HepG2 (cell line): ENCODE measurements around the gene VPS52. TPM values are rescaled to one million over a fixed set of nuclear protein-coding genes. Genes with fewer than 3 reads are reported as not detected.

Source experiments
- MTF2 ChIP-seq: sonication (generic); formaldehyde crosslinking; IDR thresholded peaks from 2 replicates; pipeline ENCODE4 v1.5.0; 2020; ENCODE audit warnings: missing genetic modification reagents, borderline replicate concordance
- POLR2AphosphoS5 ChIP-seq: IDR thresholded peaks from 2 replicates; pipeline ENCODE4 v1.6.1; 2012; ENCODE audit warnings: low read depth, low read length
- TBX3 ChIP-seq: fragments of 450-650 bp; IDR thresholded peaks from 2 replicates; pipeline ENCODE4 v1.6.1; 2017; ENCODE audit warnings: antibody characterized with exemption, mild to moderate bottlenecking, inconsistent platforms, borderline replicate concordance
- ZNF160 ChIP-seq: sonication (generic); formaldehyde crosslinking; IDR thresholded peaks from 2 replicates; pipeline ENCODE4 v1.8.0; 2022; ENCODE audit warnings: mild to moderate bottlenecking, inconsistent platforms, missing genetic modification reagents
- polyA plus RNA-seq, 8 experiments: library from polyadenylated mRNA; depleted of rRNA in 3 of 8; stranded (reverse) in 7 of 8; unstranded in 1 of 8; fragments of >200 nt; fragmentation: Illumina TruSeq in 4 of 8; extraction: Trizol in 4 of 8; gene quantifications; 2 replicates each; pipeline versions ENCODE4 v1.2.1 to v1.2.3, GENCODE V29; 2011 to 2016; ENCODE audit warnings: low read depth in 4 of 8, missing spikeins in 1 of 8, mixed read lengths in 1 of 8; ENCODE audit not compliant: insufficient read depth in 1 of 8
- total RNA-seq, 5 experiments: library from RNA; depleted of rRNA; stranded (reverse); fragments of >200 nt; fragmentation: Illumina TruSeq; extraction: Trizol; gene quantifications; 2 replicates each; pipeline ENCODE4 v1.2.3, GENCODE V29; 2016; ENCODE audit warnings: low read depth in 1 of 5
- TF ChIP-seq, protein P1 (sequence below): sonication (generic); formaldehyde crosslinking; IDR thresholded peaks from 2 replicates; pipeline ENCODE4 v1.4.0; 2020; ENCODE audit warnings: missing genetic modification reagents, mild to moderate bottlenecking, borderline replicate concordance
- TF ChIP-seq, protein P2 (sequence below): sonication (generic); formaldehyde crosslinking; IDR thresholded peaks from 2 replicates; pipeline ENCODE4 v1.5.0; 2020; ENCODE audit warnings: mild to moderate bottlenecking, missing genetic modification reagents, moderate library complexity
- TF ChIP-seq, protein P3 (sequence below), 2 experiments: sonication (generic) in 1 of 2; formaldehyde crosslinking in 1 of 2; IDR thresholded peaks; 2 replicates each; pipeline versions ENCODE4 v1.4.0 to v1.6.1; 2018 to 2020; ENCODE audit warnings: missing genetic modification reagents in 2 of 2, borderline replicate concordance in 1 of 2, low read depth in 1 of 2, mild to moderate bottlenecking in 1 of 2, missing biosample characterization in 1 of 2
- TF ChIP-seq, protein P4 (sequence below): sonication (generic); formaldehyde crosslinking; IDR thresholded peaks from 2 replicates; pipeline ENCODE4 v1.4.0; 2020; ENCODE audit warnings: missing genetic modification reagents

VPS52 gene
- total and polyA plus RNA-seq, 2 of the 13 experiments (the other 11 are each of a cell fraction or from before 2014, with no cell fraction given) = 48.9 to 85.5 TPM

DNA sequence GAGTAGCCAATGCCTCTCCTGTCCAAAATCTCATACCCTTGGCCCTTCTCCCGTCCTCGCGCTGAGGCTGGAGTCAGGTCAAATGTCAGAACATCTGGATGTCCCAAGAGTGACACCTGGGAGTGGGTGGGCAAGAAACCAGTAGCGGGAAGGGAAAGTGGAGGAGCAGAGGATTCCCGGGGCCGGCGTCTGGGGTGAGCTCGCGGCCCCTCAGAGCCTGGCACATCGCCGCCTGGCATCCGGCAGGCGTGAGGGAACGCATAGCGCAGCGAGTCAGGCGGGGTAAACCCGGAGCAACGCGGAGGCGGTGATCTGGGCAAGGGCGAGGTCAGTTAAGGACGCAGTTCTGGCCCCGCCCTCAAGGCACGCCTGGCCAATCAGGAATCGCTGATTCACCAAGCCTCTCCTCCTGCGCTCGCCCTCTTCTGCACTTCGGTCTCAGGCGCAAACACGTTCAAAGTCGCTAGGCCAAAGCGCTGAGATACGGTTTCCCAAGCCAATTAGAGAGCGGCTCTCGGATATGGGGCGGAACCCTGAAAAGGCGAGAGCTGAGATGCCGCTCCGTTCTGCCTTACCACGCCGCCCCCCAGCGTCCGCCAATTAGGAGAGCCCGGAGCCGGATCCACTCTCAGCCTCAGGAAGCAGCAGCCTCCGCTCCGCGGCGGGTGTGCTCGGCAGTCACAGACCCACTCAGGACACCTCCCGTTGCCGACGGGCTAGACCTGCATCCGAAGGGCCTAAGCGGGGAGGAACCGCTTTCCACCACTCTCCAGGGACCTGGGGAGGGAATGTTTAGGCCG, 22.5 kb downstream of the VPS52 start (continued):
- TF ChIP-seq, protein P1, sequence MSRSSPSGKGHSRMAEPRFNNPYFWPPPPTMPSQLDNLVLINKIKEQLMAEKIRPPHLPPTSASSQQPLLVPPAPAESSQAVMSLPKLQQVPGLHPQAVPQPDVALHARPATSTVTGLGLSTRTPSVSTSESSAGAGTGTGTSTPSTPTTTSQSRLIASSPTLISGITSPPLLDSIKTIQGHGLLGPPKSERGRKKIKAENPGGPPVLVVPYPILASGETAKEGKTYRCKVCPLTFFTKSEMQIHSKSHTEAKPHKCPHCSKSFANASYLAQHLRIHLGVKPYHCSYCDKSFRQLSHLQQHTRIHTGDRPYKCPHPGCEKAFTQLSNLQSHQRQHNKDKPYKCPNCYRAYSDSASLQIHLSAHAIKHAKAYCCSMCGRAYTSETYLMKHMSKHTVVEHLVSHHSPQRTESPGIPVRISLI (CRISPR knock-in tag) = no peak
- TF ChIP-seq, protein P2, sequence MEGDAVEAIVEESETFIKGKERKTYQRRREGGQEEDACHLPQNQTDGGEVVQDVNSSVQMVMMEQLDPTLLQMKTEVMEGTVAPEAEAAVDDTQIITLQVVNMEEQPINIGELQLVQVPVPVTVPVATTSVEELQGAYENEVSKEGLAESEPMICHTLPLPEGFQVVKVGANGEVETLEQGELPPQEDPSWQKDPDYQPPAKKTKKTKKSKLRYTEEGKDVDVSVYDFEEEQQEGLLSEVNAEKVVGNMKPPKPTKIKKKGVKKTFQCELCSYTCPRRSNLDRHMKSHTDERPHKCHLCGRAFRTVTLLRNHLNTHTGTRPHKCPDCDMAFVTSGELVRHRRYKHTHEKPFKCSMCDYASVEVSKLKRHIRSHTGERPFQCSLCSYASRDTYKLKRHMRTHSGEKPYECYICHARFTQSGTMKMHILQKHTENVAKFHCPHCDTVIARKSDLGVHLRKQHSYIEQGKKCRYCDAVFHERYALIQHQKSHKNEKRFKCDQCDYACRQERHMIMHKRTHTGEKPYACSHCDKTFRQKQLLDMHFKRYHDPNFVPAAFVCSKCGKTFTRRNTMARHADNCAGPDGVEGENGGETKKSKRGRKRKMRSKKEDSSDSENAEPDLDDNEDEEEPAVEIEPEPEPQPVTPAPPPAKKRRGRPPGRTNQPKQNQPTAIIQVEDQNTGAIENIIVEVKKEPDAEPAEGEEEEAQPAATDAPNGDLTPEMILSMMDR (CRISPR knock-in tag) = peak; percentile 74
- TF ChIP-seq TBX3 (peak; percentile 52; the same call in 1 of the 2 replicates), MTF2 (0 out of 2 replicates have a peak, but pooled peaks have one; percentile 32), POLR2AphosphoS5 (peak; percentile 76), ZNF160 (peak; percentile 52; the same call in 1 of the 2 replicates)
- TF ChIP-seq, protein P3, sequence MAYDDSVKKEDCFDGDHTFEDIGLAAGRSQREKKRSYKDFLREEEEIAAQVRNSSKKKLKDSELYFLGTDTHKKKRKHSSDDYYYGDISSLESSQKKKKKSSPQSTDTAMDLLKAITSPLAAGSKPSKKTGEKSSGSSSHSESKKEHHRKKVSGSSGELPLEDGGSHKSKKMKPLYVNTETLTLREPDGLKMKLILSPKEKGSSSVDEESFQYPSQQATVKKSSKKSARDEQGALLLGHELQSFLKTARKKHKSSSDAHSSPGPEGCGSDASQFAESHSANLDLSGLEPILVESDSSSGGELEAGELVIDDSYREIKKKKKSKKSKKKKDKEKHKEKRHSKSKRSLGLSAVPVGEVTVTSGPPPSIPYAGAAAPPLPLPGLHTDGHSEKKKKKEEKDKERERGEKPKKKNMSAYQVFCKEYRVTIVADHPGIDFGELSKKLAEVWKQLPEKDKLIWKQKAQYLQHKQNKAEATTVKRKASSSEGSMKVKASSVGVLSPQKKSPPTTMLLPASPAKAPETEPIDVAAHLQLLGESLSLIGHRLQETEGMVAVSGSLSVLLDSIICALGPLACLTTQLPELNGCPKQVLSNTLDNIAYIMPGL (CRISPR knock-in tag; IDR thresholded peaks at IDR 0.05; ENCODE audit: borderline replicate concordance in 1 of 2, low read depth in 1 of 2) = peak; percentile 51 to 74; a peak in 3 of 4 replicates
- TF ChIP-seq, protein P4, sequence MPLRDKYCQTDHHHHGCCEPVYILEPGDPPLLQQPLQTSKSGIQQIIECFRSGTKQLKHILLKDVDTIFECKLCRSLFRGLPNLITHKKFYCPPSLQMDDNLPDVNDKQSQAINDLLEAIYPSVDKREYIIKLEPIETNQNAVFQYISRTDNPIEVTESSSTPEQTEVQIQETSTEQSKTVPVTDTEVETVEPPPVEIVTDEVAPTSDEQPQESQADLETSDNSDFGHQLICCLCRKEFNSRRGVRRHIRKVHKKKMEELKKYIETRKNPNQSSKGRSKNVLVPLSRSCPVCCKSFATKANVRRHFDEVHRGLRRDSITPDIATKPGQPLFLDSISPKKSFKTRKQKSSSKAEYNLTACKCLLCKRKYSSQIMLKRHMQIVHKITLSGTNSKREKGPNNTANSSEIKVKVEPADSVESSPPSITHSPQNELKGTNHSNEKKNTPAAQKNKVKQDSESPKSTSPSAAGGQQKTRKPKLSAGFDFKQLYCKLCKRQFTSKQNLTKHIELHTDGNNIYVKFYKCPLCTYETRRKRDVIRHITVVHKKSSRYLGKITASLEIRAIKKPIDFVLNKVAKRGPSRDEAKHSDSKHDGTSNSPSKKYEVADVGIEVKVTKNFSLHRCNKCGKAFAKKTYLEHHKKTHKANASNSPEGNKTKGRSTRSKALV (CRISPR knock-in tag) = no peak
- TF ChIP-seq, all 625 proteins: peak for 314
